K562 treated with DMSO at 1 percent for 4 hours (cell line): Measurements from ENCODE around the gene MFSD12. TPM values are rescaled to one million over a fixed set of nuclear protein-coding genes. Genes with fewer than 3 reads are reported as not detected.

Experiments
- total RNA-seq: library from RNA; unstranded; fragments of 300-600 nt; gene quantifications from 2 replicates; pipeline ENCODE4 v1.2.3, GENCODE V29; 2022; ENCODE audit not compliant: insufficient read depth

MFSD12 gene
- total RNA-seq = 103 and 121 TPM in 2 replicates

GRCh38 chr19:3557461-3558248 lies at the start of gene MFSD12:
Gene MFSD12, minus strand, starts transcription at chr19:3557586. Its CDS starts 183 bp downstream, at chr19:3557403.

GRCh38 chr19:3606690-3607289 lies 49.4 kb upstream of the MFSD12 start, which contains the start of gene TBXA2R:
Gene TBXA2R, minus strand, starts transcription at chr19:3606875. Its CDS starts 6,241 bp downstream, at chr19:3600634.

GRCh38 chr19:3585301-3586126 lies 28.1 kb upstream of the MFSD12 start, which contains the start of gene GIPC3:
Gene GIPC3, plus strand, starts transcription at chr19:3585478. Its CDS starts 120 bp downstream, at chr19:3585598.

GRCh38 chr19:3572855-3573161 lies 15.4 kb upstream of the MFSD12 start, which contains the start of gene HMG20B:
Gene HMG20B, plus strand, starts transcription at chr19:3572944. Its CDS starts 366 bp downstream, at chr19:3573310.

GRCh38 chr19:3538965-3539755 lies 18.2 kb downstream of the MFSD12 start, which contains the start of gene TEKTIP1:
Gene TEKTIP1, plus strand, starts transcription at chr19:3539174. Its CDS starts 4 bp downstream, at chr19:3539178.

GRCh38 chr19:3505598-3506383 lies 51.6 kb downstream of the MFSD12 start, which contains the start of gene FZR1:
Gene FZR1, plus strand, starts transcription at chr19:3506311. Its CDS starts 16,679 bp downstream, at chr19:3522990.

GRCh38 chr19:3500429-3501101 lies 56.8 kb downstream of the MFSD12 start, which contains the start of gene DOHH:
Gene DOHH, minus strand, starts transcription at chr19:3500674. Its CDS starts 3,860 bp downstream, at chr19:3496814.

Other genes starting within 250 kb of the MFSD12 start
- 17.6 and 29.3 TPM in 2 replicates for gene NFIC, start 191.0 kb downstream of the MFSD12 start, total RNA-seq
- 3.9 TPM in 1 of 2 replicates, not detected in the other for gene SMIM24, start 77.1 kb downstream of the MFSD12 start, total RNA-seq
- gene SMIM44, start 74.1 kb downstream of the MFSD12 start, total RNA-seq = not detected in 2 replicates
- 30.2 and 36.7 TPM in 2 replicates for gene DOHH, start 56.9 kb downstream of the MFSD12 start, total RNA-seq
- gene FZR1, start 51.3 kb downstream of the MFSD12 start, total RNA-seq = 25.3 and 28.9 TPM in 2 replicates
- 1.8 TPM in 1 of 2 replicates, not detected in the other for gene TEKTIP1, start 18.4 kb downstream of the MFSD12 start, total RNA-seq
- 203 and 207 TPM in 2 replicates for gene HMG20B, start 15.4 kb upstream of the MFSD12 start, total RNA-seq
- gene GIPC3, start 27.9 kb upstream of the MFSD12 start, total RNA-seq = 7.8 and 8.1 TPM in 2 replicates
- 5.1 and 5.5 TPM in 2 replicates for gene TBXA2R, start 49.3 kb upstream of the MFSD12 start, total RNA-seq
- 36.4 and 36.5 TPM in 2 replicates for gene CACTIN, start 69.2 kb upstream of the MFSD12 start, total RNA-seq
- 25.7 and 37.2 TPM in 2 replicates for gene PIP5K1C, start 142.9 kb upstream of the MFSD12 start, total RNA-seq
- gene TJP3, start 150.8 kb upstream of the MFSD12 start, total RNA-seq = 4.9 and 6.5 TPM in 2 replicates
- 18.8 and 27.4 TPM in 2 replicates for gene APBA3, start 204.1 kb upstream of the MFSD12 start, total RNA-seq
- gene MRPL54, start 205.1 kb upstream of the MFSD12 start, total RNA-seq = 50.3 and 83.7 TPM in 2 replicates
- not detected in 2 replicates for gene RAX2, start 214.6 kb upstream of the MFSD12 start, total RNA-seq
- gene MATK, start 228.8 kb upstream of the MFSD12 start, total RNA-seq = 14.1 and 23.3 TPM in 2 replicates